ENCODE data around the gene ARHGAP24. TPM values are rescaled to one million over a fixed set of nuclear protein-coding genes. Genes with fewer than 3 reads are reported as not detected.

The ARHGAP24 gene
- total RNA-seq, 1 donor from 2014 or later, result 15.0 TPM

DNA sequence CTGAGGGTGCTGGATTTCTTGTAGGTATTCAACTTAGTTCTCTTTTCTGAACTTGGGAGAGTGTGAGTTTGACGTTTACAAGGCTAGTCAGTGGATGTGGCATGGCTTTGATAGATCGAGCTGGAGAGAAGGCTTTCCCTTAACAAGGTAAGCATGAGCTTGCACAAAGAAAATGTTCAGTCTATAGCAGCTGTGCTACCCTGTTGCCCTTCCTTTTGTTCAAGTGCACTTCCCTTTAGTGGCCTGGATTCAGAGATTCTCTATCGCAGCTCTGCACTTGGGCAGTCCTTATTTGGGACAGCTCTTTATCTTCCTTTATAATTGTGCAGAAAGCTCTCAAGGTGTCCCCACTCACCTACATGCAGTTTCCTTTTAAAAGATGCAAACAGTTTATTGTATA, 198.0 kb downstream of the ARHGAP24 start:
- Mint-ChIP-seq H3K4me3 (no peak overlapping the region), H3K27ac (no peak overlapping the region), H3K27me3 (ENCODE audit: low read depth) (peaks cover 3% of the 10 kb centered on the region), H3K4me1 (peaks cover 18% of the 10 kb centered on the region), H3K36me3 (no peaks in the 10 kb centered on the region), H3K9me3 (peaks cover 4% of the 10 kb centered on the region)
- no peak for DNase-seq (ENCODE audit: low spot score in 2 of 2, unreplicated experiment in 2 of 2)
- TF ChIP-seq, protein P1, sequence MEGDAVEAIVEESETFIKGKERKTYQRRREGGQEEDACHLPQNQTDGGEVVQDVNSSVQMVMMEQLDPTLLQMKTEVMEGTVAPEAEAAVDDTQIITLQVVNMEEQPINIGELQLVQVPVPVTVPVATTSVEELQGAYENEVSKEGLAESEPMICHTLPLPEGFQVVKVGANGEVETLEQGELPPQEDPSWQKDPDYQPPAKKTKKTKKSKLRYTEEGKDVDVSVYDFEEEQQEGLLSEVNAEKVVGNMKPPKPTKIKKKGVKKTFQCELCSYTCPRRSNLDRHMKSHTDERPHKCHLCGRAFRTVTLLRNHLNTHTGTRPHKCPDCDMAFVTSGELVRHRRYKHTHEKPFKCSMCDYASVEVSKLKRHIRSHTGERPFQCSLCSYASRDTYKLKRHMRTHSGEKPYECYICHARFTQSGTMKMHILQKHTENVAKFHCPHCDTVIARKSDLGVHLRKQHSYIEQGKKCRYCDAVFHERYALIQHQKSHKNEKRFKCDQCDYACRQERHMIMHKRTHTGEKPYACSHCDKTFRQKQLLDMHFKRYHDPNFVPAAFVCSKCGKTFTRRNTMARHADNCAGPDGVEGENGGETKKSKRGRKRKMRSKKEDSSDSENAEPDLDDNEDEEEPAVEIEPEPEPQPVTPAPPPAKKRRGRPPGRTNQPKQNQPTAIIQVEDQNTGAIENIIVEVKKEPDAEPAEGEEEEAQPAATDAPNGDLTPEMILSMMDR (IDR thresholded peaks at IDR 0.05; ENCODE audit: unreplicated experiment), result no peak

DNA sequence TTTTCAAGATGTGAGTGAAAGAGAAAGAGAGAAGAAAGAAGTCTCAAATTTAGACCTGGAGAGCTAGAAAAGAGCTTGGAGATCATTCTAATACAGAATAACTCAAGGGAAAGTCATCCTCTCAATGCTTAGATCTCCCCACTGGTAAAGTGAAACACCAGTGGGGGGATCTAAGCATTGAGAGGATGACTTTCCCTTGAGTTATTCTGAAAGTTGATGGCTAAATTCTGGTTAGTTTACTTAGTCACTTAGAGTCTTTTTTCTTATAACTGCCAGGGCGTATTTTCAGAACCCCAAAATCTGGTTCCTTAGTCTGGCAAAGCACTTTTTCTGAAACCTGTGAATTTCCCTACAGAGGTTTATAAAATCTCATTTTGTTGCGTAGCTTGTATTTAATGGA, 198.6 kb downstream of the ARHGAP24 start:
- H3K27ac Mint-ChIP-seq, result no peak overlapping the region
- peaks cover 3% of the 10 kb centered on the region for H3K27me3 Mint-ChIP-seq (ENCODE audit: low read depth)
- no peak for DNase-seq (ENCODE audit: low spot score in 2 of 2, unreplicated experiment in 2 of 2)
- no peaks in the 10 kb centered on the region for H3K36me3 Mint-ChIP-seq
- H3K9me3 Mint-ChIP-seq, result no peaks in the 10 kb centered on the region
- peaks cover 18% of the 10 kb centered on the region for H3K4me1 Mint-ChIP-seq
- no peak overlapping the region for H3K4me3 Mint-ChIP-seq
- TF ChIP-seq, protein P1 (IDR thresholded peaks at IDR 0.05; ENCODE audit: unreplicated experiment), result no peak

DNA sequence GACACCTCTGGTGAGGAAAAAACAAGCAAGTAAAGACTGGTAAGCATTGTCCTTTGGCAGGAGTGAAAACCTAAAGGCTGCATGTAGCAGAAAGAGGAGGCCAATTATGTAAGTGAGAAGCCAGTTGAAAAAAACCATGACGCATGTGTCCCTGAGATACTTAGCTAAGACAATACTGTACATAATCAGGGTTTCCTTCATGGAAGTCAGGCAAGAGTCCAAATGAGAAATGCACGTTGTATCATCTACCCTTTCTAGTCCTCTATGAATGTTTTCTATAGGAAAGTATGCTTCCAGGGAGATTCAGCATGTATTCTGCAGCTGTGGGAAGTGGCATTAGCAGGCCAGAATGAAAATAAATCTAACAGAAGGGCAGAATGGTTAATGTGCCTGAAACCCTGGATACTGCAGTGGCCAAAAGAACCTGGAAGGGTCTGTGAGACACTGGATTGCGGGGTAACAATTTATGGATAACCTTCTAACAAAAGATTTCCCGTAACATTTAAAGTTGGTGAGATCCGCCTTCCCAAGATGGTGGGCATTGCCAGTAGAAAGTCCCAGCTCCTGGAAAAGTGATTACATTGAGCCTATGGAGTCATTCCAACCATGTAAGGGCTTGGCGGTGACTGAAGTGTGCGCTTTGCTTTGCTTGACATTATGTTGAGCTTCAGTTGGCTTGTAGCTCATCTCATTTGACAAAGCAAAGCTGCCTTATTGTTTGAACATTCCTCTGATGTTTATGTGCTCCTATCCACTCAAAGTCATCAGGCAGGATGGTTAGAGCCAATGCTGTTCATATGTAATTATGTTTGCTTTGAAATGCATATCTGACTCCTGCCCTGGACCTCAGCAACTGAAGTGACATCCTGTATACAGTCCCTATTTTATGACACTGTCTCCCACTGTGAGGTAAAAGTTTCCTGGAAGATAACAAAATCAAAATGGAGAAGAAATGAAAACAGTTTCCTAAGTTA, 200.4 kb downstream of the ARHGAP24 start:
- no peaks in the 10 kb centered on the region for H3K9me3 Mint-ChIP-seq
- H3K27ac Mint-ChIP-seq, result no peak overlapping the region
- H3K27me3 Mint-ChIP-seq (ENCODE audit: low read depth), result peaks cover 3% of the 10 kb centered on the region
- TF ChIP-seq, protein P1 (IDR thresholded peaks at IDR 0.05; ENCODE audit: unreplicated experiment), result no peak
- H3K36me3 Mint-ChIP-seq, result no peaks in the 10 kb centered on the region
- no peak for DNase-seq (ENCODE audit: low spot score in 2 of 2, unreplicated experiment in 2 of 2)
- H3K4me1 Mint-ChIP-seq, result peaks cover 18% of the 10 kb centered on the region
- no peak overlapping the region for H3K4me3 Mint-ChIP-seq

DNA sequence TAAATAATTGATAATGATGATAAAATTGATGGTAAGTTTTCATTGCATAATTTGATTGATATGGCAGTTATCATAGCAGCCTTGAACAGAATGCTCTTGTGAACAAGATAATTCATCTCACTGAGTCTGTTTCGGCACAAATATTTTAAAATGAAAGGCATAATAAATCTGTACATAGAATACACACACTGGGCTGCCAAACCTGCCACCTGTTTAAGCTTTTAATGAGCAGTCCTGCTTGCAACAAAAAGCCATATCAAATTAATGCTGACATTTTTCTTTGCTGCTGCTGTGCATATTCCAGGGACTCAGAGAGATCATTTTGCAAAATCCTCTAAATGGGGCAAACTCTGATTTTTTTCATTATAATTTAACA, 201.1 kb downstream of the ARHGAP24 start:
- peaks cover 3% of the 10 kb centered on the region for H3K27me3 Mint-ChIP-seq (ENCODE audit: low read depth)
- H3K4me3 Mint-ChIP-seq, result no peak overlapping the region
- DNase-seq (ENCODE audit: low spot score in 2 of 2, unreplicated experiment in 2 of 2), result no peak
- H3K27ac Mint-ChIP-seq, result no peak overlapping the region
- peaks cover 18% of the 10 kb centered on the region for H3K4me1 Mint-ChIP-seq
- H3K9me3 Mint-ChIP-seq, result no peaks in the 10 kb centered on the region
- TF ChIP-seq, protein P1 (IDR thresholded peaks at IDR 0.05; ENCODE audit: unreplicated experiment), result no peak
- no peaks in the 10 kb centered on the region for H3K36me3 Mint-ChIP-seq

DNA sequence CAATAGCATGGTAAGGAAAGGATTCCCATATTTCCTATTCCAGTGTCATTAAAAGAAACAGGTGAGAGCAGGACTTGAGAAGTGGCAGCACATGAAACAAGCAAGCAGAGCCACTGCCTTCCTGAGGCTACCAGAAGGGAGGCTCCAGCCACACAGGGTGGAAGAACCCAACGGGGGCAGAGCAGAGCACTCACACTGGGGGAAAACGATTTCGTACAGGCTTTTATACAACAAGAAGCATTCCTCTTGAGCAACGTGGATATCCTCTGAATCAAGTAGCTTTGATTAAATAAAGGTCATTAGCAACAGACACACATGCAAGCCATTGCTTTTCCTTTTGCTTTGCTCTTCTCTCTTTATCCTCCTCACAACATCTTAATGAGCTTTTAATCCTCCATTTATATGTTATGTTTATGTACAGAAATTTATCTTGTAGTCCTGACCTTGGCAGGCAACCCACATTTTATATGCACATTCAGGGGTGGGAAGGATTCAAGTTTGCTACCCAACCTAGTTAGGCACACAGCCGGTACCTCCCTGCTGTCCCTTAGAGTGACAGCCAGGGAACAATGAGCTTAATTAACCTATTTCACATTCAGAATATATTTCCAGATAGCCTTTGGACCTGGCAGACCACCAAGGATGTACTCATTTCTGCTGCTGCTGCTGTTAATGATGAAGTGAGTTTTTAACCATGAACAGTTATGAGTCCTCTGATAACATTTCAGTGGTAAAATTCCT, 202.1 kb downstream of the ARHGAP24 start:
- H3K27ac Mint-ChIP-seq, result no peak overlapping the region
- H3K36me3 Mint-ChIP-seq, result no peaks in the 10 kb centered on the region
- TF ChIP-seq, protein P1 (IDR thresholded peaks at IDR 0.05; ENCODE audit: unreplicated experiment), result no peak
- H3K4me1 Mint-ChIP-seq, result peaks cover 18% of the 10 kb centered on the region
- peaks cover 3% of the 10 kb centered on the region for H3K27me3 Mint-ChIP-seq (ENCODE audit: low read depth)
- no peaks in the 10 kb centered on the region for H3K9me3 Mint-ChIP-seq
- DNase-seq (ENCODE audit: low spot score in 2 of 2, unreplicated experiment in 2 of 2), result no peak
- no peak overlapping the region for H3K4me3 Mint-ChIP-seq

Data from mesothelial cell of epicardium (in vitro differentiated cells).